ENCODE measurements around the gene HIBADH.
"Not testable (repeated sequence)": the region's sequence is repeated elsewhere in the genome, so short reads cannot be mapped to it uniquely, and the experiment has no call there.

Gene HIBADH

DNA sequence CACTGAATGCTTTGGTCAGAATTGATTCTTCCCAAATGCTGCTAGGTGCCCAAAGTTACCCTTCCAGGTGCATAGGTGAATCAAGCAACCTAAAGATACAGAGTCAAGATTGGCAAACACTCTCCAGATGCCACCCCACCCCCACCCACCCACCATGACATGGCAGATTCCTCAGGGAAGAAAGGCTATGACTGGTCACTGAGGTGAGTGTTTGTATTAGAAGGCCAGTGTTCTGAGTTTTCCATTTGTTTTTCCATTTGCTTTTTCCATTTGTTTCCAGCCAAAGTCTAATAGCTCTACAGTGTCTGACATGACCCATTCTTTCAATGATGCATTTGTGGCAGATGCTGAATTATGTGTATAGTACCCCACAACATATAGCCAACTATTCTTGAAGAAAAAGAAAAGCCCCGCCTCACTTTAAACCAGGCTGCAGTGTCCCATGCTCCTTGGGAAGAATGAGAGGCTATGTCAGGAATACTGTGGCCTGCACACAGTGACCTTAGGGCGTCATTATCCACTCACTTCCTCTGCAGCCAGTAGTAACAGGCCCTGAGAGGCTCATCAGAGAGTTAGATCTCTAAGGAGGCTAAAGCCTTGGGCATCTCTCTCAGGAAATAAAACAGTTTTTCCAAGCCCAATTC is 16.1 kb upstream of the HIBADH start:
- DNase-seq (ENCODE audit: low spot score) = peak; percentile 16

DNA sequence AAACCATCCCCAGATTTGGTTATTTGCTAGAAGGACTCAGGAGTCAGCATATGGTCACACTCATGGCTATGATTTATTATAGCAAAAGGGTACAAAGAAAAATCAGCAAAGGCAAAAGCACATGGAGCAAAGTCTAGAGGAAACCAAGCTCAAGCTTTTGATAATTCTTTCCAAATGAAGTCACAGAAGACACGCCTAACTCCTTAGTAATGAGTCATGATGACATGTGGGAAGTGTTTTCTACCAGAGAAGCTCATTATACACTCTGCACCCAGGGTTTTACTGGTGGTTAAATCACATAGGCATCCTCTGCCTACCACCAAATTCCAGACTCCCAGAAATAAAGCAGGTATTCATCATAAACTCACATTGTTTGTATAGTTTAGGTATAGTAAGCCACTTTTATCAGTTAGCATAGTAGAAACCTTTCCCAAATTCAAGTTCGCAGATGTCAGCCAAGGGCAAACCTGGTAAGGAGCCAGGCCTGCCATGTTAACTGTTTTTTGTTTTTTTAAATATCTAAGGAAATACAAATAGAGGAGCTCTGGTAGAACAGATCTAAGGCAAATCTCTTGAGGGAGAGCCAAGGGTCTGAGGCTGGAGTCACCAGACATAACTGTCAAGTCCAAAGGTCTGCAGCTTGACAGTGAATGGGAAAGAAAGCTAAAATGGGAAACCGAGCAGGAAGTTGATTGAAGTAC is 15.4 kb upstream of the HIBADH start:
- DNase-seq (ENCODE audit: low spot score) = peak; percentile 80

DNA sequence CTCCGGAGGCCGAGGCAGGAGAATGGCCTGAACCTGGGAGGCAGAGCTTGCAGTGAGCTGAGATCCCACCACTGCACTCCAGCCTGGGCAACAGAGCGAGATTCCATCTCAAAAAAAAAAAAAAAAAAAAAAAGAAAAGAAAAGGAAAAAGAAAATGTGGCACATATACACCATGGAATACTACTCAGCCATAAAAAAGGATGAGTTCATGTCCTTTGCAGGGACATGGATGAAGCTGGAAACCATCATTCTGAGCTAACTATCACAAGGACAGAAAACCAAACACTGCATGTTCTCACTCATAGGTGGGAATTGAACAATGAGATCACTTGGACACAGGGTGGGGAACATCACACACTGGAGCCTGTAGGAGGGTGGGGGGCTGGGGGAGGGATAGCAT is 11.4 kb upstream of the HIBADH start:
- DNase-seq (ENCODE audit: low spot score) = not testable (repeated sequence)

DNA sequence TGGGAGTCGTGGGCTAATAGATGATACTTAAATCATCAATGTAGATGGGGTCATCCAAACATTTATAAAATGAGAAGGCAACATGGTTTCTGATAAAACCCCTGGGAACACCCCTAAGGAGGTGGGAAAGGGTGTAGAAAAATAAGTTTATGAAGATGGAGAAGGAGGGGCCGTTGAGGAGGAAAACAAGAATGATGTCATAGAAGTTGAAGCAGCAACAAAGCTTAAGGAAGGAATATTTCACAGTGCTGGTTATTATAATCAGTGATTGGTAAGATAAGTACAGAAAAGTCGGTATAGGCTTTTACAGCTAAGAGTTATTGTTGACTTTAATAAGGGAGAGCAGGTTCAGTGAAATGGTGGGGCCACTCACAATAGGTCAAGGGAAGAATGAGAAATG is 9.0 kb upstream of the HIBADH start:
- no peak for DNase-seq (ENCODE audit: low spot score)

DNA sequence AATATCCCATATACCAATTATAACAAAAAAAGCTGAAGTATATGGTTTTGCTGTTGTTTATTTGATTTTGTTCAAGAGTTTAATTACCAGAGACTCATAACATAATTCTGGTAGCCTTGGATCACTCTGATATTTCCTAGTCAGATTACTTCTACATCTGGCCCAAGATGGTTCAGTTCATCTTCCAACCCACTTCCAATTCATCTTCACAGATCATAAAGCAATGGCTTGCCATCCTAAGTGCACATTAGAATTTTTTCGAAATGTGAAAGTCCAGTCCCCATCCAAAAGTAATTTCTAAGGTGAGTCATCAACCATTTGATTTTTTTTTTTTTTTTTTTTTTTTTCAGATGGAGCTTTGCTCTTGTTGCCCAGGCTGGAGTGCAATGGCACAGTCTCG is 8.0 kb upstream of the HIBADH start:
- DNase-seq (ENCODE audit: low spot score) = no peak

DNA sequence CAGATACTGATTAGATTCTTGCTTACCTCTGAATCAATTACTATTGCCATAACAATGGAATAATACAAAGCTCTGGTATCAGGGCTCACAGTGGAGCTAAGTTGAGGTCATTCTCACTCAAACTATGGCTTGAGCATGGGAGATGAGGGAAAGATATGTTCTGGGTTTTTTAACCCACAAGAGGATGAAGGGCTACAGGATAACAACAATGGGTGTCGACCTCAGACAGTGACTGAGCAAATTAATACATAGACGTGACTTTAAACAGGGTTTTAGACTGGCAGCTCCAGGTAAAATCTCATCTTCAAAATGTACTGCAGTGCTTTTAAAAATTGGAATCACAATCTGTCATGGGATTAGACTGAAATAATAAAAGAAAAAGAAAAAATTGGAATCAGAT is 7.5 kb upstream of the HIBADH start:
- no peak for DNase-seq (ENCODE audit: low spot score)

DNA sequence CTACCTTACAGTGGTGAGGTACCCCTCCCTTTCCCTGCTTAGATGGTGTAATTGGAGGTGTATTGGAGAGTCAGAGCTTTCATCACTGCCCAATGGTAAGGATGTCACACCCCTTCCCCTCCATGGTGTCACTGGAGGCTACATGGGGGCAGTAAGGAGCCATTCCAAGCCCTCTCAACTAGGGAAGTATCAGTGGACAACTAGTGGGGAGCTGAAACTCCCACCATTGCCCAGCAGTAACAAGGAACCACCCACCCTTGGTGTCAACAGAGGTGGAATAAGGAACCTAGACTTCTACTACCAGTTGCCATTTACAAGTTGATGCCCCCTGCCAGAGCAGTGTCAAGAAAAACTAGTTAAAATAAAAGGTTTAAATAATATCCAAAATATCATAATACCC is 2.8 kb upstream of the HIBADH start:
- DNase-seq (ENCODE audit: low spot score) = no peak

DNA sequence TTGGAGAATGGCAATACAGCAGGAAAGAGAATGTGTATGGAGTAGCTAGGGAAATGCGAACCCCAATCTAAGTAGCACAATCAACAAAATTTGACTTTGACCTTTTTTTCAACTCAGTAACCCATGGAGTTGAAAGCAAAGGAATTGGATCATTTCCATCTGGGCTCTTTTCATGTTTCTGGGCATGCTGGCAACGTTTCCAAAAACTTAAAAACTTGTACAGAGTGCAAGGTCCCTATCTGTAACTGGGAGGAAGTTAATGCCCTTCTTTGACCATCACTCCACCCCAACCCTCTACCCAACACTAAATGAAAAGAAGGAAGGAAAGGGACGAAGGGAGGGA is 1.3 kb upstream of the HIBADH start:
- no peak for DNase-seq (ENCODE audit: low spot score)

DNA sequence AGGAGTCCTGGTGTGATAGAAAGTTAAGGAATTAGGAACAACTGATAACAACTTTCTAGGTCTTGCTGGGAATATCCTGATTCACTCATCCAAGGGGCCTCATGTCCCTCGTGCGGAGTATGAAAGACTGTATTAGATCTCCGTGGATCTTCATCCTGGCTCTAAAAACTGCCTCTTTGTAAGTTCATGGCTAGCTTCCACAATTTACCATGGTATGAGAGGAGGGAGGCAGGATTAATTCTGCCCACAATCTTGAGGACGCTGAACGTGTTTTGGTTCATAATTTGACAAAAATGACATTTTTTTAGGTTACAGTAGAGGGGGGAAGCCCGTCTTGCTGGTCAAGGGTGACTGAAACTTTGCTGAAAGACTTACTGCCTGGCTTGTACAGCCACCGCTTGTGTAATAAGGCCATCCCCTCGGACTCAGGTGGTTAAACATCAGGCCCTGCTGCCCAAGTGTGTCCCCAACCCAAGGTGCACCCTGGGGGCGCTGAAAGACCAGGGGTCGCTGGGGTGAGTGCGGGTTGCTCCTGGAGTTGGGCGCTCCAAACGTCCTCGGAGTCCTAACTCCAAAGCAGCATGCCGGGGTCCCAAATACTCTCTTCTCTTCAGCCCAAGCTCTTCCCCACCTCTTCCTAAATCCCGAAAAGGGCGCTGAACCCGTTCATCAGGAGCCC is 733 bp downstream of the HIBADH start:
- DNase-seq (ENCODE audit: low spot score) = peak; percentile 22

DNA sequence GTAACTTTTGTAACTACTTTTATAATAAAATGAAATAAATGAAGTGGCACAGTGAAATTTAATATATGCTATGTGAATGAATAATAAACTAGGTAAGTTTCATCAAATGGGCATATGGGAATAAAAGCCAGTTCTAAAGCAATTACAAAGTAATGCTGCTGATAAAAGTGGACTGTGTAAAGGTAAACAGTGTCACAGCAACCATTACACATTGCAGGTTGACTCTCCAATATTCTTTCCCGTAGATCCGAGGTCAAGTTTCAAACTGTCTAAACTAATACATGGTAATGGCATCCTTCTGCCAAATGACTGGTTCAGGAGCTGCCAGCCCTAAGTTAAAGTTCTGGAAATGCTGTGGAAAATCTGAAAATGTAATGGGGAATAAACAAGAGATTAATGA is 6.0 kb downstream of the HIBADH start:
- no peak for DNase-seq (ENCODE audit: low spot score)

DNA sequence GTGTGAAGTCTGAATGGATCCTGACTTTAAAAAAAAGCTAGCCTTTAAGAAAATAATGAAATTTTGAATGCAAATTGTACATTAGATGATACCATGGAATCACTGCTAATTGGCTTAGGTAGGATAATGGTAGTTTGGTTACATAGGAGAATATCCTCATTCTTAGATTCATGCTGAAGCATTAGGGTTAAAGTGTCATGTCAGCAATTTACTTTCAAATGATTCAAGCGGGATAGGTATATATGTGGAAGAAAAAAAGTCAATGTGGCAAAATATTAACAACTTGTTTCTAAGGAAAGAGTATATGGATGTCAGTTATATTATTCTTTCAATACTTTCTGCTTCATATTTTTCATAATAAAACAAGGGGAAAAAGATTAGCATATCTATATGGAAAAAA is 7.5 kb downstream of the HIBADH start:
- no peak for DNase-seq (ENCODE audit: low spot score)

DNA sequence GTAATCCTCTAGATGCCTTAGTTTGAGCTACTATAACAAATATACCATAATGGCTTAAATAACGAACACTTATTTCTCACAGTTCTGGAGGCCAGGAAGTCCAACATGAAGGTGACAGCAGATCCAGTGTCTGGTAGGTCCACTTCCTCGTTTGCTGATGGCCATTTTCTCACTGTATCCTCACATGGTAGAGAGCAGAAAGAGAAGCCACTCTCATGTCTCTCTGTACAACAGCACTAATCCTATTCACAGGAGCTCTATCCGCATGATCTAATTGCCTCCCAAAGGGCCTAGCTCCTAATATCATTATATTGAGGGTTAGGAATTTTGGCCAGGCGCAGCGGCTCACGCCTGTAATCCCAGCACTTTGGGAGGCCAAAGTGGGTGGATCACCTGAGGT is 10.2 kb downstream of the HIBADH start:
- no peak for DNase-seq (ENCODE audit: low spot score)

DNA sequence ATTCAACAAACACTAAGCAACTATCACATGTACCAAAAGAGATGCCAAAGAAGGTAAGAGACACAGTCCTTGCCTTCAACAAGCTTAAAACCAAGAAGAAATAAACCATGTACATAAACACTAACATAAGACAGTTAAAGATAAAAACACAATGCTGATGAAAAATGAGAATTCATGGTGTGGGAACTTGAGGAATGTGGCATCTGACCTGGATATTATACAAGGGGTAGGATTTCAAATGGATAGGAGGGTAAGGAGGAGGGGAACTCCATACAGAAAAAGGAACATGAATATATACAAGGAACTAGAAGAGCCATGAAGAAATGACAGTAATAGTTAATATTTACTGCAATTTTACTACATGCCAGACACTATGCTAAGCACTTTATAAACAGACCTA is 11.0 kb downstream of the HIBADH start:
- DNase-seq (ENCODE audit: low spot score) = peak; percentile 14

DNA sequence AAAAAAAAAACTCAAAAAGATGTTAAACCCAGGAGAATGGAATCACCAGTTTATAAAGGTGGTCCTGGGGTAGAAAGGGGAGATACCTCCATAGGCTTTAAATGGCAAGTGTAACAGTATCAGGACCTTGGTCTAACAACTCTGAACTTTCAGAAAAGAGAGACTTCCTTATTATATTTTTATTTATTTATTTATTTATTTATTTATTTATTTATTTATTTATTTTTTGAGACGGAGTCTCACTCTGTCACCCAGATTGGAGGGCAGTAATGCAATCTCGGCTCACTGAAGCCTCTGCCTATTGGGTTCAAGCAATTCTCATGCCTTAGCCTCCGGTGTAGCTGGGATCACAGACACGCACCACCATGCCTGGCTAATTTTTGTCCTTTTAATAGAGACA is 12.4 kb downstream of the HIBADH start:
- DNase-seq (ENCODE audit: low spot score) = no peak

DNA sequence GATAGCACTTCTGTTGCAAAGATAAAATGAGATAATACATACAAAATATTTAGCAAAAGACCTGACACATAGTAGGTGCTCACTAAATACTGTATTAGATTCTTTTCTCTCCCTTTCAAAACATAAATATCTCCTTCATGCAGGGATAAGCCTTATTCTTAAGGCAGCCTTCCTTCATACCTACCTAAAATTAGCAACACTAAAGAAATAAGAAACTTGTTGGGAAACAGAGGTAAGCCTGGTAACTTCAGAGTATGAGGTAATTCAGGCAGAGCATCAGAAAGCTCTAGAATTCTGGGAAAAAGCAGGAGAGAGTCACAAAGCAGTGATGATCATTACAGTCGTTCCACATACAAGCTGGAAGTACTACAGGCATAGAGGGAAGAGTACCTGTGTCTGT is 15.2 kb downstream of the HIBADH start:
- DNase-seq (ENCODE audit: low spot score) = no peak

DNA sequence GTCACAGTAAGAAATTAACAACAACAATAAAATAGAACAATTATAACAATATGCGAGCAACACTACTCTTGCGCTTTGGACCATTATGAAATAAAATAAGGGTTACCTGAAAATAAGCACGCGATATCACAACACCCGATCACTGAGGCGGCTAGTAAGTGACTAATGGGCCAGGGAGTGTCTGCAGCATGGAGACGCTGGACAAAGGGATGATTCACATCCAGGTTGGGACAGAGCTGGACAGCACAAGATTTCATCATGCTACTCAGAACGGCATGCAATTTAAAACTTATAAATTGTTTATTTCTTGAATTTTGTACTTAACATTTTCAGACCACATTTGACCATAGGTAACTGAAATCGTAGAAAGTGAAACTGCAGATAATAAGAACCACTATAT is 15.6 kb downstream of the HIBADH start:
- DNase-seq (ENCODE audit: low spot score) = no peak

DNA sequence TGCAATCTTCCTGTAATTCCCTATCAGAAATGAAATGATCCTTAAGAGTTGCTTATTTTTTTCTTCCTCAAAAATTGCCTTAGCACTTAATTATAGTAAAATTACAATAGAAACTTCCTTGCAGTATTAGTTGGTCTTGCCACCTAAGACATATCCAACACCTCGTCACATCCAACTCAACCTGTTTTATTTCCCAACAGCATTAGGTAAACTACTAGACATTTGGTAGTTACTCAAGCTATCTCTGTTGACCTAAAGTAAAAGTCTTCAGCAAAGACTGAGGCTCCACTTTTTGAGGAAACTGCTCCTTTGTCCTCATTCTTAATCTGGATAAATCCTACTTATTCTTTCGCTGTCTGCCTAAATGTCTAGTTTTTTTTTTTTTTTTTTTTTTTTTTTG is 20.4 kb downstream of the HIBADH start:
- no peak for DNase-seq (ENCODE audit: low spot score)

DNA sequence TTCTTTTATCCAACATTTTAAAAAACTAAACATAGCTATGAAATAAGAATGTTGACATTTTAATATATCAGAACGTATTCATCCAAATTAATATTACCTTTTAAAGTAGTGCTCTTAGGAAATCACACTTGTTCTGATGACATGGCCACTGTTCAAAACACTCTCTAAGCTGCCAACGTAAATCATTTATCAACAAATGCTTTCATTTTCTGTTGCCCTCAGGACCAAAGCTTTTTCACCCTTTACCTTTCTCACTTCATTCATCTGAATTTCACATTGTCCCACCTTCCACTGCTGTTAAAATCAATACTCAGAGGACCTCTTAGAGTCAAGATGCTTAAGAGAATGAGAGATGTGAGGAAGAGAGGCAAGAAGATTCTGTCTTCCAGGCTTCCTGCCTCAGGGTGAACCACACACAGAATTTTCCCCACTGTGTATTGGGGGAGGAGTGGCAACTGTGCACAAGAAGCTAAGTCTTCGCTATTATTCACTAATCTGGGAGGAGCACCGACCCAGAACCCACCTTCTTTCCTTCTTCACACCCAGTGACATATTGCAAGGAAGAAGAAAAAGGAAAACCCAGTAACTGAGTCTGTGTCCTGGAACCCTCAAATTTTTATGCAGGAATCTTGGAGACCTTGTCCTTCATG is 21.0 kb downstream of the HIBADH start:
- no peak for DNase-seq (ENCODE audit: low spot score)

DNA sequence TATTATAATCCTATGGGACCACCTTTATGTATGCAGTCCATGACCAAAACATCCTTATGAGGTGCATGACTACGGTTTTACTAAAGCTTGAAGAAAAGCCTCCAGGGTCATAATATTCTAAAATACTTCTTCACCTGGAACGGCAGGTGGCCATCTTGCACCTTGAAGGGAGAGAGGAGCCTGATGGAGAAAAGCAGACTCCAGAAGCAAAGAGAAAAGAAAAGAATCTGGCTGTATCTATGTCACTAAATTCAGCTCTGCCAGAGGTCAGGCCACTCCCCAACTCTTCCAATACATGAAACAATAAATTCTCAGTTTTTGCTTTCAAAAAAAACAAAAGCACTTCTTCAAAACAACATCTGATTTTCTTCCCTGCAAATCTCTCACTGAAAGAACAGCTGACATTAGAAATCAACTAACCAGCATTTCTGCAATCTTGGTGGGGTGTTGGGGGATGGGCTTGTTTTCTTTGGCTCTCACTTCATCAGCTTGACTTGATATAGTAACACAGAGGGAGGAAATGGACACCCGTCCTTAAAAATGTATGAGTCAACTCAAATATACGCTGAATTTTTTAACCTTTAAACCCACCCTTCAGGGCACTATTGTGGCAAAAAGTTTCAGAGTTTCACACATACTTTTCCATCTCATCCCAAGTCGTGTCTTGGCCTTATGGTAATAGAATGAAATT is 21.7 kb downstream of the HIBADH start:
- DNase-seq (ENCODE audit: low spot score) = peak; percentile 45

DNA sequence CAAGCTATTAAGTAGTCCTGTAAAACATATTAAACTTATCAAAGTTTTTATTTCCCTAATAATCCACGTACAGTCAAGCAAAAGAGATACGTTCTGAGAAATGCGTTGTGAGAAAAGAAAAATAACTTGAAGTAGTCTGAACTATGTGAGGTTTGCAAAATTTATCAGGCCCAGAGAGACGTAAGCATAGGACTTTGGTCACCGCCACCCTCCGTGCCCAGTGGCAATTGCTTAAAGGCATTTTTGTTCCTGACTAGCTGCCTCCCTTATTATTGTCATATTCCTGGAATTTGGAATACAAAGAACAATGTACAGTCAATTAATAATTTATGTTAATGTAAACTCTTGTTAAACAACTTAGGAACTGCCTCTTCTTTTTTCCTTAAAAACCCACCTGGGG is 22.8 kb downstream of the HIBADH start:
- no peak for DNase-seq (ENCODE audit: low spot score)

DNA sequence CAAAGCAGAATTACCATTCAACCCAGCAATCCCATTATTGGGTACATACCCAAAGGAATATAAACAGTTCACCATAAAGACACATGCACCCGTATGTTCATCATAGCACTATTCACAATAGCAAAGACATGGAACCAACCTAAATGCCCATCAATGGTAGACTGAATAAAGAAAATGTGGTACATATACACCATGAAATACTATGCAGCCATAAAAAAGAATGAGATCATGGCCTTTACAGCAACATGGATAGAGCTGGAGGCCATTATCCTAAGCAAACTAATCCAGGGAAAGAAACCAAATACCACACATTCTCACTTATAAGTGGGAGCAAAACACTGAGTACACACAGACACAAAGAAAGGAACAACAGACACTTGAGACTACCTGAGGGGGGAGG is 23.6 kb downstream of the HIBADH start:
- not testable (repeated sequence) for DNase-seq (ENCODE audit: low spot score)

DNA sequence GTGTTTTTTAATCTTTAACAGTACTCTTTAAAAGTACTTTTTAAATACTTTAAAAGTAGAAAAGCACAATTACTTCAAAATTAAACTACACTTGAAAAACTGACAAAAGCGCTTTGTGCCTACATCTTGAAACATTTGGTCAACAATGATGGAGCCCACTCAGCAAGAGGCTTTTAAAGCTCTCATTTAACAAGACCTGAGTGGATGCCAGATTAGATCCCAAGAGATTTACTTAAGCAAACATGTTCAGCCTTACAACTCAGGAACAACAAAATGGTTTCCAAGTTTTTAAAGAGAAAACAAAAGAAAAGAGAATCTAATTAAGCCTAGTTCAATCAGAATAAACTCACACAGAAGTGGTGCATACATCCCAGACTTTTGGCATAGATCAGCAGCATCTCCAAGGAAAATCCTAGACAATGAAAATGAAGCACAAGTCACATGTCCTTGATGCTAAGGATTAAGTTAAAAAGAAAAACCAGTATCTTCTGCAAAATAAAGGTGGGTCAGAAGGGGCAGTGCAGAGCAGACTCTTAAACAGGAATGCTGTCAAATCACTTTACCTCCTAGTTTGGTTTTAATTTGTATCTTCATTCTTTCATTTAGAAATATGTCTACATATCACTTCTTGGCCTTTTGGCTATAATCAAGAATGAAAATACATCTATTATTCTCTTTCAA is 26.2 kb downstream of the HIBADH start:
- DNase-seq (ENCODE audit: low spot score) = no peak
